ENCODE results near the gene ROR2. TPM values are rescaled to one million over a fixed set of nuclear protein-coding genes. Genes with fewer than 3 reads are reported as not detected.
A peak's percentile ranks its signal among the peaks of the same experiment; 100 is the strongest.

Gene ROR2
- total and polyA plus RNA-seq, 2 experiments from 2014 or later: 8.1 to 18.8 TPM

DNA sequence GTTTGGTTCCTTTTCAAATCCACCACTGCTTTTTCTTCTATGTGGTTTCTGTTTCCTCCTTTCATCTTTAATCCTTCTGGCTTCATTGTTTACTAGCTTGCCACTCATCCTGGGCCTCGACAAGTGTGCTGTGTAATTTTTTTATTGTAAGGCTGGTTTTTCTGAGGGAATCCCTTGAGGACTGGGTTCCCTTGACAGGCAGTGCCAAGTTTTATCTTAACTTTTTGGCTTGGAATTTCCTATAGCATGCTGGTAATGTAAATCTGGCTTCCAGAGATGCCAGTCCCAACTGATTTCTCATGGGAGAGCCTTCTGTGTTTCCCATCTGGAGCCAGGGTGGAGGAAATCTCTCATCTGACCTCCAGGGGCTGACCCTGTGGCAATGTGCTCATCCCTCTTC lies 184.7 kb downstream of the ROR2 start (continued):
- TF ChIP-seq EZH2 (IDR thresholded peaks at IDR 0.05; ENCODE audit: low read depth, unreplicated experiment): no peak
- TF ChIP-seq, protein P1, sequence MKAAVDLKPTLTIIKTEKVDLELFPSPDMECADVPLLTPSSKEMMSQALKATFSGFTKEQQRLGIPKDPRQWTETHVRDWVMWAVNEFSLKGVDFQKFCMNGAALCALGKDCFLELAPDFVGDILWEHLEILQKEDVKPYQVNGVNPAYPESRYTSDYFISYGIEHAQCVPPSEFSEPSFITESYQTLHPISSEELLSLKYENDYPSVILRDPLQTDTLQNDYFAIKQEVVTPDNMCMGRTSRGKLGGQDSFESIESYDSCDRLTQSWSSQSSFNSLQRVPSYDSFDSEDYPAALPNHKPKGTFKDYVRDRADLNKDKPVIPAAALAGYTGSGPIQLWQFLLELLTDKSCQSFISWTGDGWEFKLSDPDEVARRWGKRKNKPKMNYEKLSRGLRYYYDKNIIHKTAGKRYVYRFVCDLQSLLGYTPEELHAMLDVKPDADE (IDR thresholded peaks at IDR 0.05): no peak

DNA sequence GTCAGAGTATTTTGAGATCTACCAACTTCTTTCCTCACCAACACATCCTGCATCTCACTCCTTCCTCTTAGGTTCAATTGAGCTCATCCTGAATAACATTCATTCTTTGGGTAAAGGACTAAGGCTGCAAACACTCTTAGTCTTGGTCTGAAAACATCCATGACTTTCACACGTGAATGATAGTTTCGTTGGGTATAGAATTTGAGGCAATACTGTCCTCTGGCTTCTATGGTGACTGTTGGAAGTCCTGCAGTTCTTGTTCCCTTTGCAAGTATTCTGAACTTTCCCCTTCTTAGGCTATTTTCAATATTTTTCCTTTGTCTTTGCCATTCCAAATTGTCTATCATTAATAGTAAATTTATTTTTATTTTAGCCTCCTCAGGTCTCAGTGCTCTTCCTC lies 185.4 kb downstream of the ROR2 start:
- no peak overlapping the region for H2AFZ ChIP-seq
- no peak overlapping the region for H3K4me3 ChIP-seq
- H3K4me2 ChIP-seq: no peak overlapping the region
- H3K36me3 ChIP-seq (ENCODE audit: insufficient read depth): no peaks in the 10 kb centered on the region
- peaks cover 4% of the 10 kb centered on the region; the same call in 2 of the 3 replicates for H3K9me3 Mint-ChIP-seq
- H3K4me3 Mint-ChIP-seq: no peak overlapping the region
- H3F3A ChIP-seq (replicated peaks; ENCODE audit: low read depth): no peaks in the 10 kb centered on the region
- H3K9me2 ChIP-seq (ENCODE audit: insufficient read depth): peaks cover 4% of the 10 kb centered on the region; the same call in 1 of the 2 replicates
- no peak for ATAC-seq
- no peak overlapping the region for H3K27ac Mint-ChIP-seq
- no peaks in the 10 kb centered on the region for H3K27me3 ChIP-seq (ENCODE audit: insufficient read depth)
- no peak for DNase-seq (ENCODE audit: low spot score)
- no peaks in the 10 kb centered on the region; the same call in 1 of the 2 replicates for H4K20me1 ChIP-seq (replicated peaks; ENCODE audit: insufficient read depth)
- H3K4me1 Mint-ChIP-seq: no peaks in the 10 kb centered on the region
- no peaks in the 10 kb centered on the region for H3K36me3 Mint-ChIP-seq (ENCODE audit: low read depth)
- no peaks in the 10 kb centered on the region for H3K4me1 ChIP-seq (ENCODE audit: insufficient read depth)
- H3K79me2 ChIP-seq (replicated peaks; ENCODE audit: insufficient read depth): no peaks in the 10 kb centered on the region
- no peak overlapping the region for H3K27ac ChIP-seq (ENCODE audit: low read depth)
- H3K27me3 Mint-ChIP-seq (ENCODE audit: insufficient read depth, low read depth, poor library complexity): peaks cover 7% of the 10 kb centered on the region
- TF ChIP-seq JUNB (IDR thresholded peaks at IDR 0.05; ENCODE audit: unreplicated experiment) (no peak), EZH2phosphoT487 (IDR thresholded peaks at IDR 0.05; ENCODE audit: unreplicated experiment) (no peak), CREB1 (CRISPR knock-in tag; IDR thresholded peaks at IDR 0.05; ENCODE audit: low read depth) (no peak)

DNA sequence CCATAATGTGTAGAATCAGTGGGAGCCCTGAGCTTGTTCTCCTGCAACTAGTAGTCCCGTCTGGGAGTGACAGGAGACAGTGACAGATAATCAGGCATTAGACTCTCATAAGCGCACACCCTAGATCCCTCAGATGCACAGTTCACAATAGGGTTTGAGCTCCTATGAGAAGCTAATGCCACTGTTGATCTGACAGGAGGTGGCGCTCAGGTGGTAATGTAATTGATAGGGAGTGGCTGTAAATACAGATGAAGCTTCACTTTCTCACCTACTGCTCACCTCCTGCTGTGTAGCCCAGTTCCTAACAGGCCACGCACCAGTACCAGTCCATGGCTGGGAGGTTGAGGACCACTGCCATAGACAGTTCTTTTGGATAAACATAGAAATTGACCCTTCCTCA lies 188.7 kb downstream of the ROR2 start:
- H3K36me3 ChIP-seq (ENCODE audit: insufficient read depth): no peaks in the 10 kb centered on the region
- H3K27me3 ChIP-seq (ENCODE audit: insufficient read depth): no peaks in the 10 kb centered on the region
- no peaks in the 10 kb centered on the region; the same call in 1 of the 2 replicates for H4K20me1 ChIP-seq (replicated peaks; ENCODE audit: insufficient read depth)
- DNase-seq (ENCODE audit: low spot score) (no peak), ATAC-seq (no peak)
- no peak overlapping the region for H3K4me3 Mint-ChIP-seq
- no peak overlapping the region for H3K27ac Mint-ChIP-seq
- no peaks in the 10 kb centered on the region for H3K27me3 Mint-ChIP-seq (ENCODE audit: insufficient read depth, low read depth, poor library complexity)
- H3F3A ChIP-seq (replicated peaks; ENCODE audit: low read depth): no peaks in the 10 kb centered on the region
- H2AFZ ChIP-seq: no peak overlapping the region
- TF ChIP-seq ZNF114 (CRISPR knock-in tag; IDR thresholded peaks at IDR 0.05) (no peak), ZNF331 (CRISPR knock-in tag; IDR thresholded peaks at IDR 0.05; ENCODE audit: low read depth) (no peak)
- TF ChIP-seq, protein P2, sequence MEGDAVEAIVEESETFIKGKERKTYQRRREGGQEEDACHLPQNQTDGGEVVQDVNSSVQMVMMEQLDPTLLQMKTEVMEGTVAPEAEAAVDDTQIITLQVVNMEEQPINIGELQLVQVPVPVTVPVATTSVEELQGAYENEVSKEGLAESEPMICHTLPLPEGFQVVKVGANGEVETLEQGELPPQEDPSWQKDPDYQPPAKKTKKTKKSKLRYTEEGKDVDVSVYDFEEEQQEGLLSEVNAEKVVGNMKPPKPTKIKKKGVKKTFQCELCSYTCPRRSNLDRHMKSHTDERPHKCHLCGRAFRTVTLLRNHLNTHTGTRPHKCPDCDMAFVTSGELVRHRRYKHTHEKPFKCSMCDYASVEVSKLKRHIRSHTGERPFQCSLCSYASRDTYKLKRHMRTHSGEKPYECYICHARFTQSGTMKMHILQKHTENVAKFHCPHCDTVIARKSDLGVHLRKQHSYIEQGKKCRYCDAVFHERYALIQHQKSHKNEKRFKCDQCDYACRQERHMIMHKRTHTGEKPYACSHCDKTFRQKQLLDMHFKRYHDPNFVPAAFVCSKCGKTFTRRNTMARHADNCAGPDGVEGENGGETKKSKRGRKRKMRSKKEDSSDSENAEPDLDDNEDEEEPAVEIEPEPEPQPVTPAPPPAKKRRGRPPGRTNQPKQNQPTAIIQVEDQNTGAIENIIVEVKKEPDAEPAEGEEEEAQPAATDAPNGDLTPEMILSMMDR (conservative IDR thresholded peaks at IDR 0.05; ENCODE audit: low read depth in 2 of 2): peak in 1 of 2 experiments; percentile 46; a peak in 2 of 4 replicates
- TF ChIP-seq, protein P1 (IDR thresholded peaks at IDR 0.05): no peak
- TF ChIP-seq, protein P3, sequence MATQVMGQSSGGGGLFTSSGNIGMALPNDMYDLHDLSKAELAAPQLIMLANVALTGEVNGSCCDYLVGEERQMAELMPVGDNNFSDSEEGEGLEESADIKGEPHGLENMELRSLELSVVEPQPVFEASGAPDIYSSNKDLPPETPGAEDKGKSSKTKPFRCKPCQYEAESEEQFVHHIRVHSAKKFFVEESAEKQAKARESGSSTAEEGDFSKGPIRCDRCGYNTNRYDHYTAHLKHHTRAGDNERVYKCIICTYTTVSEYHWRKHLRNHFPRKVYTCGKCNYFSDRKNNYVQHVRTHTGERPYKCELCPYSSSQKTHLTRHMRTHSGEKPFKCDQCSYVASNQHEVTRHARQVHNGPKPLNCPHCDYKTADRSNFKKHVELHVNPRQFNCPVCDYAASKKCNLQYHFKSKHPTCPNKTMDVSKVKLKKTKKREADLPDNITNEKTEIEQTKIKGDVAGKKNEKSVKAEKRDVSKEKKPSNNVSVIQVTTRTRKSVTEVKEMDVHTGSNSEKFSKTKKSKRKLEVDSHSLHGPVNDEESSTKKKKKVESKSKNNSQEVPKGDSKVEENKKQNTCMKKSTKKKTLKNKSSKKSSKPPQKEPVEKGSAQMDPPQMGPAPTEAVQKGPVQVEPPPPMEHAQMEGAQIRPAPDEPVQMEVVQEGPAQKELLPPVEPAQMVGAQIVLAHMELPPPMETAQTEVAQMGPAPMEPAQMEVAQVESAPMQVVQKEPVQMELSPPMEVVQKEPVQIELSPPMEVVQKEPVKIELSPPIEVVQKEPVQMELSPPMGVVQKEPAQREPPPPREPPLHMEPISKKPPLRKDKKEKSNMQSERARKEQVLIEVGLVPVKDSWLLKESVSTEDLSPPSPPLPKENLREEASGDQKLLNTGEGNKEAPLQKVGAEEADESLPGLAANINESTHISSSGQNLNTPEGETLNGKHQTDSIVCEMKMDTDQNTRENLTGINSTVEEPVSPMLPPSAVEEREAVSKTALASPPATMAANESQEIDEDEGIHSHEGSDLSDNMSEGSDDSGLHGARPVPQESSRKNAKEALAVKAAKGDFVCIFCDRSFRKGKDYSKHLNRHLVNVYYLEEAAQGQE (IDR thresholded peaks at IDR 0.05; ENCODE audit: unreplicated experiment): no peak
- no peak overlapping the region for H3K4me3 ChIP-seq
- peaks cover 6% of the 10 kb centered on the region; the same call in 2 of the 3 replicates for H3K4me1 Mint-ChIP-seq
- peaks cover 3% of the 10 kb centered on the region; the same call in 1 of the 3 replicates for H3K36me3 Mint-ChIP-seq (ENCODE audit: low read depth)
- peaks cover 4% of the 10 kb centered on the region; the same call in 2 of the 3 replicates for H3K9me3 Mint-ChIP-seq
- H3K4me2 ChIP-seq: no peak overlapping the region
- H3K4me1 ChIP-seq (ENCODE audit: insufficient read depth): no peaks in the 10 kb centered on the region
- H3K9me2 ChIP-seq (ENCODE audit: insufficient read depth): peaks cover 4% of the 10 kb centered on the region; the same call in 1 of the 2 replicates
- no peak overlapping the region for H3K27ac ChIP-seq (ENCODE audit: low read depth)
- H3K79me2 ChIP-seq (replicated peaks; ENCODE audit: insufficient read depth): no peaks in the 10 kb centered on the region

All from GM23338 (cell line).